HG02759 (cell line): ENCODE results near the gene REC114.

Source experiments
- ATAC-seq: cut with Tn5 transposase; IDR thresholded peaks from one replicate; pipeline ENCODE4 v1.9.1; 2021; ENCODE audit warnings: mild to moderate bottlenecking, moderate library complexity; ENCODE audit not compliant: unreplicated experiment

Gene REC114

DNA sequence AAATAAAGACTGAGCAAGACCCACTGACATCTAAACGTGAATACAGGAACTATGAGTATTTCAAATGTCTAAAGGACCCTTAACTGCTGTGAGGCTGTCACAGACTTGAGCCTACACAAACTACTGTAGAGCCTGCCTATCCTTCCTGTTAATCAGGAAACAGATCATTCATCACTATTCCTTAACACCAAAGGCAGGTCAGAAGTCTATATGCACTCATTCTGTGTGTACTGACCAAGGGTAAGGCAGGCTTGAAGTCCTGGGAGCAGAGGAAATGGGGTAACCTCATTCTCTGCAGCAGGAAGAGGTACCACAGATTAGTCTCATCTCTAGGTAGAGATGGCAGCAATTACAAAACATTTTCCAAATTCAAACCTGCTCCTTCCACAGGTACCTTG lies 159.5 kb downstream of the REC114 start:
- no peak for ATAC-seq

DNA sequence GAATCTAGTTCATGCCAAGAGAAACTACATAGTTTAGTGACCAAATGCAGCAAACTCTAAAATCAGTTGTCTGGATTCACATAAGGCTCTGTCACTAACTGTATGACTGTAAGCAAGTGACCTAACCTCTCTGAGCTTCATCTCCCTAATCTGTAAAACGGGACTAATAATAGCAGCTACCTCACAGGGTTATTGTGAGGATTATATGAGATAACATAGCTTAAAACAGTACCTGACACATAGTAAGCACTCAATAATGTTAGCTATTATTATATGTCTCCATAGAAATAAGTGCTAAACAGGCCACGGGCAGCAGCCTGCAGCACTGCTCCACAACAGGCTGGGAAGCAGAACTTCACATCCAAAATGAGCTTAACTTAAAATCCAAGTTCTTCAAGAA lies 160.0 kb downstream of the REC114 start:
- ATAC-seq = no peak

DNA sequence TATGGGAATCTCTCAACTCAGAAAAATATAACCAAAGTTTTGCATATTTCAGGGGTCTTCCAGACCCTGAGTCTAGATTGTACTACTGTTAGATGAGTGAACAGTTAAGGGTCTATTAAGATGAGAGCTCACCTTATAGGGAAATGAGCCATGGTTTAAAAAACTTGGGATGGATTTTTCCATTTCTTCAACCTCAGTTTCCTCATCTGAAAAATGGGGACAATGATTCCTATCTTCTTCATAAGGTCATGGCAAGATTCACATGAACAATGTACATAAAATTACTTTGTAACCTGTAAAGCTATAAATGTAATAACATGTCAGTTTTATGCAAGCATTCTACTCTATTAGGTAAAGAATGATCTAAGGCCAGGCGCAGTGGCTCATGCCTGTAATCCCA lies 161.5 kb downstream of the REC114 start:
- ATAC-seq = no peak

DNA sequence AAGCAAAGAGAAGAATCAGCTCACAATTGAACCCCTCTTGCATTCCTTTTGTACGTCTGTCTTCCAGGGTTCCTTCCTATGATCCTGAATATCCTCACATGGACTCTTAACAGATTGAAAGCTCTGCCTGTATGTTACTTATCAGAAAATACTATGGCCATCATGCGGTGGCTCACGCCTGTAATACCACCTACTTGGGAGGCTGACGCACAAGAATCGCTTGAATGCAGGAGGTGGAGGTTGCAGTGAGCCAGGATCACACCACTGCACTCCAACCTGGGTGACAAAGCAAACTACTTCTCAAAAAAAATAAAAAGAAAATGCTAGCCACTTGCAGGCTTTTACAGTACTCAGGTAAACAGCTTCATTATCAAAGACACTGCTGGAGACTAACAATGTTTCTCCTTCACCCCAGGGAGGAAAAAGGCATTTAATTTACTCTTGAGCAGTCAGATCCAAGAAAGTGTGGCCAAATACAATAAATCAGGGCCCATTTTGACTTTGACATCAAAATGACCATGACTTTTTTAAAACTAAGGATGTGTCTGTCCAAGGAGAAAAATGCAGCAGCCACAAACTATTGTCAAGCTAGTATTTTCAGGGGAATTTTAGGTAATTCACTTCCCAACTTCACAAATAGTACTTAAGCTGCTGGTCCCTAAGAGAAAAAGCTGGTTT lies 162.9 kb downstream of the REC114 start:
- ATAC-seq = no peak

DNA sequence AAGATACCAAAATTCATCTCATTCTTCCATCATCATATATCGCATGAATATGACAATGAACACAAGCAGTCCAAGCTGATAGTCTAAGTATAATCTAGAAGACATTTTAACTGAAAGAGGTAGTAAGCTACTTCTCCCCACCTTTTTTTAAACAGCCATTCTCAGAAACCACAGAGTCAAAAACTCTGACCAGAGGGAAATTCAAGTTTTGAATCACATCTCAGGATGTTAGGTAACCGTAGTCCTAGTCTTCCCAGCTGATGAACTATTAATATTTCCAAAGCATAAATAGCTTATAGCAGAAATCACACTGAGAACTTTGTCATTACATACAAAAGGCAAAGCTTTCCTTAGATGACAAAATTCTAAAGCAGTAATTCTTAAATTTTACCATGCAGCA lies 164.4 kb downstream of the REC114 start:
- no peak for ATAC-seq

DNA sequence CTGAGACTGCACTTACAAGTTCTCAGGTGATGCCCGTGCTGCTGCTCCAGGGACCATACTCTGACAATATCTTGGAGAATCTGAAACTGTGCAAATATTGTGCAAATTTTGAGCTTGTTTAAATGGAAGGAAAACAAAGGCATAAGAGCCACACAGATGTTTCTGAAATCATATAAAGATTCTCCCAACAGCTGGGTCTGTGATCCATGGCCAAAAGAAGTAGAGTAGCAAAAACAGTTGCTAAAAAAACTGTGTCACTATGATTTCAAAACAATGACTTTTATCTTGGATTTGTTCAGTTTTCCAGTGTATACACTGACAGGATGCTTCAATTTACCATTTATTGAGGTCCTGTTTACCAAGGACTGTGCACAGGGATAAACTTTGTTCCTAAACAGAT lies 164.9 kb downstream of the REC114 start:
- ATAC-seq = no peak

DNA sequence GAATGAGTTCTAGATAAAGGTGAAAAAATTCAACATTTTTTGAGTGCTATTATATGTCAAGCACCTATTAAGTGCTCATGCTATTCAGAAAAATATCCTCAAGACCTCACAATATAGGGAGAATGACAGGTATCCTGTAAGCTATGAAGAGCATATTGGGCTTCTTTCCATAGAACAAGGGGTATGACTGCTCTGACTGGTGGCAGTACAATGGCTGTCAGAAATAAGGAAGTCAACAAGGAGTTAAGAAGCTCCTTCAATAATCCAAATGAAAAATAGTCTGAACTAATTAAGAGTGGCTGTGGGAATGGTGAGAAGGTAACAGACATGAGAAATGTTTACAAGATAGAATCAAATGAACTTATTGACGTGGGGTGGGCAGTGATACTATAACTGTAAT lies 165.5 kb downstream of the REC114 start:
- ATAC-seq = no peak

DNA sequence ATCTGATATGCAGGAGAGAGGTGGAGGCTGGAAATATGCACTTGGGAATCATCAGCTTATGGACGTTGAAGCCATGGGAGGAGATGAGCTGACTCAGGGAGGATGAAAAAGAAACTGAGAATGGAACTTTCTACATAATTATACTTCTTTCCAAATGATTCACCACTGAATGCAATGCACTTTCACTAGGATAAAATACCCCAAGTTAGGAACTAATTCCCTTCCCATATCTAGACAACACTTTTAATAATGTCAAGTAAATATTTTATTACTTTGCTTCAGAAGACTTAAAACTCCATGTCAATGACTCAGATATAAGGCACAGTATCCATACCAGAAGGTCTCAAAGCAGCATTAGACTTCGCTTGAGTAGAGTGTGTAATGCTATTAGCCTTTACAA lies 166.0 kb downstream of the REC114 start:
- no peak for ATAC-seq
